Measurements from ENCODE around the gene NLRP12. TPM values are rescaled to one million over a fixed set of nuclear protein-coding genes. Genes with fewer than 3 reads are reported as not detected.

Gene NLRP12
- total and polyA plus RNA-seq, 2 donors (not counting 1 experiment from before 2014, with no cell fraction given), result not detected

DNA sequence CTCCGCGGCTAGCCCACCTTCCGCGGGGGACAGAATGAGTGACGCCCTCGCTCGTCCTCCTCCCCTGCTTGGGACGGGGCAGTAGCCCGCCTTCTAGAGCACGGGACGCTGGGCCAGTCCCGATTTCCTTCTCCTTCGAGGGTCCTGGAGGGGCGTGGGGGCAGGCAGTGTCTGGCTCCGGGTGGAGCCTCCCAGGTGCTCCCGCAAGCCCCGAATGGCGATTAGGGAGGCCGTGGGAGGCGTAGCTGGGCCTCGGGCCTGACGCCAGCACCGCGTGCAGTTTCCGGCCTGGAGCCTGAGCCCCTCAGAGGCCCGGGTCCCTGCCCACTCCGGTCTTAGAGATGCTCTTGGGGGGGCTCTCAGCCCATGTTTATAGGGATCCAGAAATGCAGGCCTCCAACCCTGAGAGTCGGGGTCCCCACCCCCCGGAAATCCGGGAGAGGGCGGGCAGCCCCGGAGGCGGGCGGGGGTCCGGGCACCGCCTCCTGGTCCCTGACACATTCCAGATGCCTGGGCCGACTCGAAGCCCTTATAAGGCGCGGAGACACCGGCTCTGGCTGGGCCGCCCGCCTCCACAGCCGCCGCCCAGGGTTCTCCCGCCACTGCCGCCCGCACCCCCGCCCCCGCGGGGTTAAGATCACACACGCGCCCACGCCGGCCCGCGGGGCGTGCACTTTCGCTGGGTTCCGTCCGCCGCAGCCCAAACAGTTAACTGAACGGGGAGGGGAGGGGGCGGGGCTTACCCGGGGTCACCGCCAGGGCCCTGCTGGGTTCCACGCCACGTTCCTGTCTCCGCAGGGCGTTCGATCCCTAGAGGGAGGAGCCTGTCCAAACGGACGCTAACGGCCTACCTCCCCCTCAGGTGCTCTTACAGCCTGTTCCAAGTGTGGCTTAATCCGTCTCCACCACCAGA, 45.0 kb upstream of the NLRP12 start:
- peaks cover 7% of the 10 kb centered on the region for H3K4me1 ChIP-seq (ENCODE audit: control insufficient read depth, extremely low read depth, insufficient read depth, low read length)
- H3K4me2 ChIP-seq (ENCODE audit: extremely low read depth, insufficient read depth, low read length), result peak overlapping the region; percentile 72
- H3K79me2 ChIP-seq (ENCODE audit: control insufficient read depth, insufficient read depth, low read length), result peaks cover 30% of the 10 kb centered on the region
- peak overlapping the region; percentile 93 to 99 (median 96) for H3K4me3 ChIP-seq (replicated peaks in 1 of 4; ENCODE audit: control extremely low read depth in 1 of 4, insufficient read depth in 1 of 4, low read depth in 3 of 4, low read length in 4 of 4)
- peak overlapping the region; percentile 99 for H3K27ac ChIP-seq (ENCODE audit: insufficient read depth, low read length)
- H3K36me3 ChIP-seq (ENCODE audit: control insufficient read depth, insufficient read depth, low read length), result peaks cover 15% of the 10 kb centered on the region
- H2AFZ ChIP-seq (ENCODE audit: low read length), result no peak overlapping the region
- peak overlapping the region; percentile 99 for H3K9ac ChIP-seq (ENCODE audit: insufficient read depth, low read length)
- TF ChIP-seq, protein P1, sequence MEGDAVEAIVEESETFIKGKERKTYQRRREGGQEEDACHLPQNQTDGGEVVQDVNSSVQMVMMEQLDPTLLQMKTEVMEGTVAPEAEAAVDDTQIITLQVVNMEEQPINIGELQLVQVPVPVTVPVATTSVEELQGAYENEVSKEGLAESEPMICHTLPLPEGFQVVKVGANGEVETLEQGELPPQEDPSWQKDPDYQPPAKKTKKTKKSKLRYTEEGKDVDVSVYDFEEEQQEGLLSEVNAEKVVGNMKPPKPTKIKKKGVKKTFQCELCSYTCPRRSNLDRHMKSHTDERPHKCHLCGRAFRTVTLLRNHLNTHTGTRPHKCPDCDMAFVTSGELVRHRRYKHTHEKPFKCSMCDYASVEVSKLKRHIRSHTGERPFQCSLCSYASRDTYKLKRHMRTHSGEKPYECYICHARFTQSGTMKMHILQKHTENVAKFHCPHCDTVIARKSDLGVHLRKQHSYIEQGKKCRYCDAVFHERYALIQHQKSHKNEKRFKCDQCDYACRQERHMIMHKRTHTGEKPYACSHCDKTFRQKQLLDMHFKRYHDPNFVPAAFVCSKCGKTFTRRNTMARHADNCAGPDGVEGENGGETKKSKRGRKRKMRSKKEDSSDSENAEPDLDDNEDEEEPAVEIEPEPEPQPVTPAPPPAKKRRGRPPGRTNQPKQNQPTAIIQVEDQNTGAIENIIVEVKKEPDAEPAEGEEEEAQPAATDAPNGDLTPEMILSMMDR (conservative IDR thresholded peaks at IDR 0.05 in 1 of 2, IDR thresholded peaks at IDR 0.05 in 1 of 2; ENCODE audit: low read depth in 1 of 2, low read length in 2 of 2), result peak in 1 of 2 donors; percentile 24
- TF ChIP-seq EZH2 (IDR thresholded peaks at IDR 0.05; ENCODE audit: low read length, missing control alignments), result no peak
- peak; percentile 88 for DNase-seq (ENCODE audit: low read depth in 2 of 2)
- no peaks in the 10 kb centered on the region for H3K9me3 ChIP-seq (ENCODE audit: control insufficient read depth, insufficient read depth, low read depth, low read length)
- H4K20me1 ChIP-seq (ENCODE audit: control insufficient read depth, extremely low read depth, insufficient read depth, low read length), result no peaks in the 10 kb centered on the region
- H3K27me3 ChIP-seq (ENCODE audit: control insufficient read depth, insufficient read depth, low read length), result no peaks in the 10 kb centered on the region

DNA sequence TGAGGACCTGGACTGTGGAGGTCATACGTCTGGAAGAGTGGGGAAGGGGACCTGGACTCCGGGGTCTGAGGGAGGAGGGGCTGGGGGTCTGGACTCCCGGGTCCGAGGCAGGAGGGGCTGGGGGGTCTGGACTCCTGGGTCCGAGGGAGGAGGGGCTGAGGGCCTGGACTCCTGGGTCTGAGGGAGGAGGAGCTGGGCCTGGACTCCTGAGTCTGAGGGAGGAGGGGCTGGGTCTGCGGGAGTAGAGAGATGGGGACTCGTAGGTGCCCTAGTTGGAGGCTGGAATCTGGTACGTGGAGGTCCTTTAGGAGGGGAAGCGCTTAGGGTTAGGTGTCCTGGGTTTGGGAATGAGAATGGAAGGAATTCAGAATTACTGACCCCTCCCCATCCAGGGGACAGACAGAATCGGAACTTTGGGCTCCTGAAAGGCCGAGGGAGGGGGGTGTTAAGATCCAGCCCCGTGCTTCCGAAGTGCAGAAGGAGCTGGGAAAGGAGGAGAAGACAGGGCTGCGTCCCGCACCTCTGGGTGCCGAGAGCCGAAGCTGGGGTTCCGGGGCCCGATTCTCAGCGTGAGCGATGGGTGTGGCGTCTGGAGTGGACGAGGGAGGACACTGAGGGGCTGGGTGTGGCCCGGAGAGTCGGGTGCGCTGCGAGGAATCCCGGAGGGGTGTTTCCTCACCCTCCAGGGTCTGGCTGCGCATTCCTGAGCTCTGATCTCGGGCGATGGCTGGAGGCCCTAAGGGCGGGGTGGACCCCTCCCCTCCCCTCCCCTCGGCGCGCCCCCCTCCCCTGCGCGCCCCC, 44.2 kb upstream of the NLRP12 start:
- Histone ChIP-seq H3K4me1 (ENCODE audit: control insufficient read depth, extremely low read depth, insufficient read depth, low read length) (peaks cover 7% of the 10 kb centered on the region), H2AFZ (ENCODE audit: low read length) (no peak overlapping the region), H4K20me1 (ENCODE audit: control insufficient read depth, extremely low read depth, insufficient read depth, low read length) (no peaks in the 10 kb centered on the region), H3K9ac (ENCODE audit: insufficient read depth, low read length) (peak overlapping the region; percentile 99), H3K36me3 (ENCODE audit: control insufficient read depth, insufficient read depth, low read length) (peaks cover 6% of the 10 kb centered on the region), H3K4me2 (ENCODE audit: extremely low read depth, insufficient read depth, low read length) (peak overlapping the region; percentile 86), H3K27ac (ENCODE audit: insufficient read depth, low read length) (peak overlapping the region; percentile 99), H3K9me3 (ENCODE audit: control insufficient read depth, insufficient read depth, low read depth, low read length) (no peaks in the 10 kb centered on the region), H3K27me3 (ENCODE audit: control insufficient read depth, insufficient read depth, low read length) (no peaks in the 10 kb centered on the region), H3K79me2 (ENCODE audit: control insufficient read depth, insufficient read depth, low read length) (peaks cover 23% of the 10 kb centered on the region), H3K4me3 (replicated peaks in 1 of 4; ENCODE audit: control extremely low read depth in 1 of 4, insufficient read depth in 1 of 4, low read depth in 3 of 4, low read length in 4 of 4) (peak overlapping the region; percentile 93 to 99 (median 96))
- DNase-seq (ENCODE audit: low read depth in 2 of 2), result peak; percentile 52 to 58
- no peak for TF ChIP-seq EZH2 (IDR thresholded peaks at IDR 0.05; ENCODE audit: low read length, missing control alignments)
- TF ChIP-seq, protein P1 (conservative IDR thresholded peaks at IDR 0.05 in 1 of 2, IDR thresholded peaks at IDR 0.05 in 1 of 2; ENCODE audit: low read depth in 1 of 2, low read length in 2 of 2), result no peak
